ENCODE data around the gene PHLDB3.

DNA sequence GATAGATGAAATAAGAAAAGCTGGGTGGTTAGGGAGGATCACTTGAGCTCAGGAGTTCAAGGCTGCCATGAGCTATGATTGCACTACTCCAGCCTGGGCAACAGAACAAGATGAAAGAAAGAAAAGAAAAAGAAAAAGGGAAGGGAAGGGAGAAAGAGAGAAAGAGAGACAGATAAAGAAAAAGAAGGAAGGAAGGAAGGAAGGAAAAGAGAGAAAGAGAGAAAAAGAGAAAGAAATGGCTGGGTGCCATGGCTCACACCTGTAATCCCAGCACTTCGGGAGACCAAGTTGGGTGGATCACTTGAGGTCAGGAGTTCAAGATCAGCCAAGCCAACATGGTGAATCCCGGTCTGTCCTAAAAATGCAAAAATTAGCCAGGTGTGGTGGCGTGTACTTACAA is 68.8 kb downstream of the PHLDB3 start:
- no peak for TF ChIP-seq POLR2A (IDR thresholded peaks at IDR 0.05; ENCODE audit: low read depth, low read length)
- TF ChIP-seq, protein P1, sequence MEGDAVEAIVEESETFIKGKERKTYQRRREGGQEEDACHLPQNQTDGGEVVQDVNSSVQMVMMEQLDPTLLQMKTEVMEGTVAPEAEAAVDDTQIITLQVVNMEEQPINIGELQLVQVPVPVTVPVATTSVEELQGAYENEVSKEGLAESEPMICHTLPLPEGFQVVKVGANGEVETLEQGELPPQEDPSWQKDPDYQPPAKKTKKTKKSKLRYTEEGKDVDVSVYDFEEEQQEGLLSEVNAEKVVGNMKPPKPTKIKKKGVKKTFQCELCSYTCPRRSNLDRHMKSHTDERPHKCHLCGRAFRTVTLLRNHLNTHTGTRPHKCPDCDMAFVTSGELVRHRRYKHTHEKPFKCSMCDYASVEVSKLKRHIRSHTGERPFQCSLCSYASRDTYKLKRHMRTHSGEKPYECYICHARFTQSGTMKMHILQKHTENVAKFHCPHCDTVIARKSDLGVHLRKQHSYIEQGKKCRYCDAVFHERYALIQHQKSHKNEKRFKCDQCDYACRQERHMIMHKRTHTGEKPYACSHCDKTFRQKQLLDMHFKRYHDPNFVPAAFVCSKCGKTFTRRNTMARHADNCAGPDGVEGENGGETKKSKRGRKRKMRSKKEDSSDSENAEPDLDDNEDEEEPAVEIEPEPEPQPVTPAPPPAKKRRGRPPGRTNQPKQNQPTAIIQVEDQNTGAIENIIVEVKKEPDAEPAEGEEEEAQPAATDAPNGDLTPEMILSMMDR (conservative IDR thresholded peaks at IDR 0.05; ENCODE audit: low read depth, low read length), result no peak
- TF ChIP-seq, protein P2, sequence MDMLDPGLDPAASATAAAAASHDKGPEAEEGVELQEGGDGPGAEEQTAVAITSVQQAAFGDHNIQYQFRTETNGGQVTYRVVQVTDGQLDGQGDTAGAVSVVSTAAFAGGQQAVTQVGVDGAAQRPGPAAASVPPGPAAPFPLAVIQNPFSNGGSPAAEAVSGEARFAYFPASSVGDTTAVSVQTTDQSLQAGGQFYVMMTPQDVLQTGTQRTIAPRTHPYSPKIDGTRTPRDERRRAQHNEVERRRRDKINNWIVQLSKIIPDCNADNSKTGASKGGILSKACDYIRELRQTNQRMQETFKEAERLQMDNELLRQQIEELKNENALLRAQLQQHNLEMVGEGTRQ (IDR thresholded peaks at IDR 0.05; ENCODE audit: low read depth, low read length), result no peak
- no peak for TF ChIP-seq RCOR1 (IDR thresholded peaks at IDR 0.05; ENCODE audit: insufficient replicate concordance, low read length)
- no peak for TF ChIP-seq RFX5 (IDR thresholded peaks at IDR 0.05; ENCODE audit: low read depth, low read length)
- no peak for TF ChIP-seq MAFK (IDR thresholded peaks at IDR 0.05; ENCODE audit: low read depth, low read length)
- TF ChIP-seq SMC3 (IDR thresholded peaks at IDR 0.05; ENCODE audit: low read depth, low read length), result no peak
